ENCODE data around the gene GGA1. TPM values are rescaled to one million over a fixed set of nuclear protein-coding genes. Genes with fewer than 3 reads are reported as not detected.

GGA1 gene
- polyA plus RNA-seq, 1 of the 3 experiments (the other 2 are of a cell fraction) = 81.1 TPM

GRCh38 chr22:37618674-37619073 lies 10.0 kb downstream of the GGA1 start (continued):
- TF ChIP-seq CTCF (IDR thresholded peaks at IDR 0.05) (no peak), YY1 (IDR thresholded peaks at IDR 0.05; ENCODE audit: low read depth) (no peak)

- peaks cover 4% of the 10 kb centered on the region for H3F3A ChIP-seq (replicated peaks; ENCODE audit: insufficient read depth)
- peaks cover 0 to 4% of the 10 kb centered on the region in 2 experiments; a peak in 1 of 4 replicates for H3K4me1 ChIP-seq (ENCODE audit: control insufficient read depth in 1 of 2, insufficient read depth in 2 of 2, low read depth in 1 of 2, low read length in 1 of 2)
- no peak overlapping the region for H3K27ac ChIP-seq (ENCODE audit: low read depth in 2 of 2, low read length in 1 of 2)
- H3K9me3 ChIP-seq = no peaks in the 10 kb centered on the region
- ChIA-PET POLR2A (interaction anchor here (1.3 to 1.6 kb wide), 2 partner anchors 11 to 14 kb away, joined by 3 read pairs; no protein-coding TSS in a partner anchor), CTCF (interaction anchor here (0.7 to 34.3 kb wide), 10 partner anchors 12 to 78 kb away, joined by 3 to 898 read pairs (median 4); partner anchors contain the start of genes LGALS1, NOL12, PDXP and TRIOBP)
- no peaks in the 10 kb centered on the region for H3K79me2 ChIP-seq (ENCODE audit: insufficient read depth)
- TF ChIP-seq JUND (IDR thresholded peaks at IDR 0.05) = no peak
- no peaks in the 10 kb centered on the region for H4K20me1 ChIP-seq (ENCODE audit: insufficient read depth)
- no peak for DNase-seq
- H2AFZ ChIP-seq (ENCODE audit: low read depth) = no peak overlapping the region
- no peaks in the 10 kb centered on the region for H3K9me2 ChIP-seq
- no peak overlapping the region for H3K4me3 ChIP-seq (ENCODE audit: low read depth in 2 of 2, low read length in 1 of 2)
- peaks cover 3 to 33% of the 10 kb centered on the region in 2 experiments for H3K36me3 ChIP-seq (replicated peaks in 1 of 2; ENCODE audit: control insufficient read depth in 1 of 2, insufficient read depth in 2 of 2, low read length in 1 of 2)
- no peak overlapping the region for H3K9ac ChIP-seq
- H3K4me2 ChIP-seq = no peak overlapping the region
- no peaks in the 10 kb centered on the region for H3K27me3 ChIP-seq (ENCODE audit: insufficient read depth)
- WGBS (ENCODE audit: low lambda C conversion rate) = 95% methylated on average over 6 of the region's 7 CpGs
These were observed 11.4 kb downstream of the GGA1 start for GRCh38 chr22:37619991-37620390.

- CTCF ChIA-PET = interaction anchor here (1.0 to 34.3 kb wide), 7 partner anchors 10 to 113 kb away, joined by 3 to 898 read pairs (median 6); partner anchors contain the start of genes GGA1, LGALS1, NOL12 and PDXP
- Histone ChIP-seq H3K27me3 (ENCODE audit: insufficient read depth) (no peaks in the 10 kb centered on the region), H3K27ac (ENCODE audit: low read depth in 2 of 2, low read length in 1 of 2) (no peak overlapping the region), H2AFZ (ENCODE audit: low read depth) (no peak overlapping the region), H3F3A (replicated peaks; ENCODE audit: insufficient read depth) (peaks cover 4% of the 10 kb centered on the region), H3K4me3 (ENCODE audit: low read depth in 2 of 2, low read length in 1 of 2) (no peak overlapping the region), H3K9me3 (no peaks in the 10 kb centered on the region), H4K20me1 (ENCODE audit: insufficient read depth) (no peaks in the 10 kb centered on the region), H3K4me1 (ENCODE audit: control insufficient read depth in 1 of 2, insufficient read depth in 2 of 2, low read depth in 1 of 2, low read length in 1 of 2) (peaks cover 0 to 4% of the 10 kb centered on the region in 2 experiments; a peak in 1 of 4 replicates), H3K4me2 (no peak overlapping the region), H3K36me3 (replicated peaks in 1 of 2; ENCODE audit: control insufficient read depth in 1 of 2, insufficient read depth in 2 of 2, low read length in 1 of 2) (peaks cover 5 to 41% of the 10 kb centered on the region in 2 experiments), H3K9me2 (no peaks in the 10 kb centered on the region), H3K79me2 (ENCODE audit: insufficient read depth) (no peaks in the 10 kb centered on the region), H3K9ac (no peak overlapping the region)
- TF ChIP-seq RCOR1 (IDR thresholded peaks at IDR 0.05; ENCODE audit: low read length) = no peak
- TF ChIP-seq, protein P1, sequence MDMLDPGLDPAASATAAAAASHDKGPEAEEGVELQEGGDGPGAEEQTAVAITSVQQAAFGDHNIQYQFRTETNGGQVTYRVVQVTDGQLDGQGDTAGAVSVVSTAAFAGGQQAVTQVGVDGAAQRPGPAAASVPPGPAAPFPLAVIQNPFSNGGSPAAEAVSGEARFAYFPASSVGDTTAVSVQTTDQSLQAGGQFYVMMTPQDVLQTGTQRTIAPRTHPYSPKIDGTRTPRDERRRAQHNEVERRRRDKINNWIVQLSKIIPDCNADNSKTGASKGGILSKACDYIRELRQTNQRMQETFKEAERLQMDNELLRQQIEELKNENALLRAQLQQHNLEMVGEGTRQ (IDR thresholded peaks at IDR 0.05; ENCODE audit: borderline replicate concordance, low read depth, low read length) = no peak
- TF ChIP-seq TAF1 (IDR thresholded peaks at IDR 0.05; ENCODE audit: borderline replicate concordance, low read depth, low read length) = no peak
- TF ChIP-seq FOXJ3 (CRISPR knock-in tag; IDR thresholded peaks at IDR 0.05) = no peak
- no peak for TF ChIP-seq TCF12 (IDR thresholded peaks at IDR 0.05)
- TF ChIP-seq NFIC (IDR thresholded peaks at IDR 0.05; ENCODE audit: borderline replicate concordance) = no peak
- TF ChIP-seq MEF2A (IDR thresholded peaks at IDR 0.05; ENCODE audit: borderline replicate concordance, low read depth) = no peak
- no peak for TF ChIP-seq EZH2phosphoT487 (IDR thresholded peaks at IDR 0.05; ENCODE audit: borderline replicate concordance, low read depth)
- TF ChIP-seq MXI1 (IDR thresholded peaks at IDR 0.05; ENCODE audit: low read depth, low read length) = no peak
- POLR2A ChIA-PET = interaction anchor here (1.2 kb wide), 1 partner anchor 135 kb away, joined by 3 read pairs; no protein-coding TSS in a partner anchor
- 97% methylated on average over 10 of the region's 12 CpGs for WGBS (ENCODE audit: low lambda C conversion rate)
- no peak for DNase-seq
These were observed 12.8 kb downstream of the GGA1 start for GRCh38 chr22:37621352-37621860.
